Caco-2 (cell line): ENCODE data around the gene TTC6. TPM values are rescaled to one million over a fixed set of nuclear protein-coding genes. Genes with fewer than 3 reads are reported as not detected.
A peak's percentile ranks its signal among the peaks of the same experiment; 100 is the strongest.

Experiments
- BruUV-seq: library from RNA; stranded (reverse); fragments of 400-500 nt; replicated peaks from 2 replicates; lab custom pipeline; 2021; lab: Mats Ljungman, UMichigan
- CTCF ChIA-PET: fragments of 300-600 bp; sonication (Branson Sonifier 250); formaldehyde crosslinking; loops from one replicate; lab custom pipeline; 2022; ENCODE audit warnings: antibody characterized with exemption; lab: Charles Lee
- POLR2A ChIA-PET: fragments of 300-600 bp; sonication (Branson Sonifier 250); formaldehyde crosslinking; loops from one replicate; lab custom pipeline; 2022; ENCODE audit warnings: antibody characterized with exemption; lab: Charles Lee
- DNase-seq, 2 experiments: peaks; one replicate each; pipeline versions ENCODE4 v3.0.0 to v3.0.0-alpha.2; 2020 to 2022
- H3K27me3 ChIP-seq: replicated peaks from 2 replicates; pipeline ENCODE4 v1.6.0; 2011; ENCODE audit warnings: low read length; ENCODE audit not compliant: control insufficient read depth, insufficient read depth
- H3K36me3 ChIP-seq: 2 replicates; pipeline ENCODE4 v1.5.1; 2011; ENCODE audit warnings: low read length; ENCODE audit not compliant: control insufficient read depth, insufficient read depth
- H3K4me1 ChIP-seq: fragments of 250-450 bp; sonication (Bioruptor Pico); 2 replicates; pipeline ENCODE4 v1.5.1; 2020; ENCODE audit warnings: mild to moderate bottlenecking
- H3K4me3 ChIP-seq: 2 replicates; pipeline ENCODE4 v1.5.1; 2011; ENCODE audit warnings: low read depth, mild to moderate bottlenecking, control low read depth, low read length
- H3K9me3 ChIP-seq: fragments of 250-450 bp; sonication (Bioruptor Pico); 2 replicates; pipeline ENCODE4 v1.5.1; 2020; ENCODE audit warnings: mild to moderate bottlenecking, moderate library complexity
- H3K27ac Mint-ChIP-seq: one replicate; pipeline ENCODE4 v1.8.0; 2022; ENCODE audit warnings: mixed read lengths; ENCODE audit not compliant: unreplicated experiment
- H3K27me3 Mint-ChIP-seq: one replicate; pipeline ENCODE4 v1.8.0; 2022; ENCODE audit warnings: mixed read lengths; ENCODE audit not compliant: insufficient read depth, unreplicated experiment
- H3K36me3 Mint-ChIP-seq: one replicate; pipeline ENCODE4 v1.8.0; 2022; ENCODE audit warnings: mild to moderate bottlenecking, mixed read lengths; ENCODE audit not compliant: insufficient read depth, unreplicated experiment
- H3K4me1 Mint-ChIP-seq: one replicate; pipeline ENCODE4 v1.8.0; 2022; ENCODE audit warnings: low read depth, mixed read lengths; ENCODE audit not compliant: unreplicated experiment
- H3K4me3 Mint-ChIP-seq: one replicate; pipeline ENCODE4 v1.8.0; 2022; ENCODE audit warnings: mild to moderate bottlenecking, moderate library complexity, mixed read lengths; ENCODE audit not compliant: unreplicated experiment
- H3K9me3 Mint-ChIP-seq: one replicate; pipeline ENCODE4 v1.8.0; 2022; ENCODE audit warnings: mixed read lengths; ENCODE audit not compliant: unreplicated experiment
- CTCF ChIP-seq, 2 experiments: fragments of 200-600 bp in 1 of 2; IDR thresholded peaks; 1 replicate in 1 of 2; 2 replicates in 1 of 2; pipeline versions ENCODE4 v1.5.1 to v1.8.0; 2011 to 2022; ENCODE audit warnings: antibody characterized with exemption in 1 of 2, control low read depth in 1 of 2, inconsistent platforms in 1 of 2, low read depth in 1 of 2, low read length in 1 of 2, mild to moderate bottlenecking in 1 of 2, moderate library complexity in 1 of 2; ENCODE audit not compliant: insufficient read depth in 1 of 2, severe bottlenecking in 1 of 2, unreplicated experiment in 1 of 2
- intact Hi-C: fragments of 100-400 bp; cut with micrococcal nuclease; formaldehyde crosslinking; loops from one replicate; pipeline ENCODE4 v1.10.0; 2022; ENCODE audit not compliant: unreplicated experiment
- total RNA-seq: library from RNA; stranded (reverse); gene quantifications from 2 replicates; pipeline ENCODE4 v1.2.3, GENCODE V29; 2022

Gene TTC6
- total RNA-seq, 1 experiment from 2014 or later, result 19.4 TPM

- Histone ChIP-seq H3K27me3 (no peaks in the 10 kb centered on the region), H3K9me3 (no peaks in the 10 kb centered on the region), H3K4me3 (peak overlapping the region; percentile 92), H3K4me1 (no peaks in the 10 kb centered on the region), H3K36me3 (peaks cover 13% of the 10 kb centered on the region)
- H3K27ac Mint-ChIP-seq, result peak overlapping the region; percentile 99
- no peaks in the 10 kb centered on the region for H3K27me3 Mint-ChIP-seq
- ChIA-PET CTCF (no interaction called here), POLR2A (no interaction called here)
- H3K9me3 Mint-ChIP-seq, result no peaks in the 10 kb centered on the region
- peaks cover 76% of the 10 kb centered on the region for H3K36me3 Mint-ChIP-seq
- H3K4me3 Mint-ChIP-seq, result peak overlapping the region; percentile 84
- peak; percentile 82 to 86 for TF ChIP-seq CTCF (IDR thresholded peaks at IDR 0.05; ENCODE audit: insufficient read depth in 1 of 2, low read depth in 1 of 2, low read length in 1 of 2, severe bottlenecking in 1 of 2, unreplicated experiment in 1 of 2)
- H3K4me1 Mint-ChIP-seq, result no peaks in the 10 kb centered on the region
- intact Hi-C loops, result loop anchor here (1.0 to 2.0 kb wide), 3 partner anchors 182 to 346 kb away; no protein-coding TSS in a partner anchor
- peak; percentile 89 for DNase-seq
- BruUV-seq, result no TSS peak
These were observed 1.0 kb upstream of the TTC6 start for GRCh38 chr14:37594238-37594970.

- TSS peak; percentile 45 for BruUV-seq
- intact Hi-C loops, result loop anchor here (1.0 to 5.0 kb wide), 4 partner anchors 11 to 824 kb away; no protein-coding TSS in a partner anchor
- peaks cover under 1% of the 10 kb centered on the region for H3K4me1 Mint-ChIP-seq
- peaks cover 68% of the 10 kb centered on the region for H3K36me3 Mint-ChIP-seq
- DNase-seq, result peak; percentile 92 to 94
- Histone ChIP-seq H3K9me3 (no peaks in the 10 kb centered on the region), H3K27me3 (no peaks in the 10 kb centered on the region), H3K4me1 (peaks cover 7% of the 10 kb centered on the region), H3K36me3 (peaks cover 13% of the 10 kb centered on the region), H3K4me3 (peak overlapping the region; percentile 92)
- TF ChIP-seq CTCF (IDR thresholded peaks at IDR 0.05; ENCODE audit: insufficient read depth in 1 of 2, low read depth in 1 of 2, low read length in 1 of 2, severe bottlenecking in 1 of 2, unreplicated experiment in 1 of 2), result no peak
- ChIA-PET POLR2A (interaction anchor here (0.6 to 1.0 kb wide), 8 partner anchors 11 to 279 kb away, joined by 3 to 5 read pairs (median 4); no protein-coding TSS in a partner anchor), CTCF (interaction anchor here (0.6 to 1.8 kb wide), 4 partner anchors 11 to 279 kb away, joined by 3 to 6 read pairs (median 4); no protein-coding TSS in a partner anchor)
- H3K27me3 Mint-ChIP-seq, result no peaks in the 10 kb centered on the region
- no peaks in the 10 kb centered on the region for H3K9me3 Mint-ChIP-seq
- H3K4me3 Mint-ChIP-seq, result peak overlapping the region; percentile 84
- peak overlapping the region; percentile 99 for H3K27ac Mint-ChIP-seq
These were observed 586 bp downstream of the TTC6 start for GRCh38 chr14:37595809-37596621.
